Sigmoid colon (tissue), 7 donors: ENCODE results near the gene MAGEA6. TPM values are rescaled to one million over a fixed set of nuclear protein-coding genes. Genes with fewer than 3 reads are reported as not detected.
"Not testable (repeated sequence)": the region's sequence is repeated elsewhere in the genome, so short reads cannot be mapped to it uniquely, and the experiment has no call there.

Source experiments
- DNase-seq: peaks from one replicate; pipeline ENCODE4 v3.0.0-alpha.2; 2019
- H3K27ac ChIP-seq, 4 donors: fragments of 200-600 bp; sonication (generic); one replicate each; pipeline ENCODE4 v1.5.1; 2016 to 2019; ENCODE audit warnings: mild to moderate bottlenecking in 1 of 4
- H3K27me3 ChIP-seq, 3 donors: fragments of 200-600 bp; sonication (generic); one replicate each; pipeline ENCODE4 v1.5.1; 2019; ENCODE audit warnings: mild to moderate bottlenecking in 1 of 3
- H3K36me3 ChIP-seq, 4 donors: fragments of 200-600 bp; sonication (generic); one replicate each; pipeline ENCODE4 v1.5.1; 2016 to 2019
- H3K4me1 ChIP-seq, 4 donors: fragments of 200-600 bp; sonication (generic); one replicate each; pipeline ENCODE4 v1.5.1; 2017 to 2019
- H3K4me3 ChIP-seq, 4 donors: fragments of 200-600 bp; sonication (generic); one replicate each; pipeline ENCODE4 v1.5.1; 2017 to 2019; ENCODE audit warnings: mild to moderate bottlenecking in 2 of 4, moderate library complexity in 1 of 4
- H3K9me3 ChIP-seq, 4 donors: fragments of 200-600 bp in 3 of 4; sonication (generic) in 3 of 4; one replicate each; pipeline versions ENCODE4 v1.5.1 to v1.6.1; 2013 to 2019
- EP300 ChIP-seq, 4 donors: sonication (generic); formaldehyde crosslinking; IDR thresholded peaks; one replicate each; pipeline ENCODE4 v1.6.1; 2017; ENCODE audit warnings: antibody characterized with exemption in 4 of 4
- POLR2A ChIP-seq, 2 donors: fragments of 450-650 bp; IDR thresholded peaks; one replicate each; pipeline ENCODE4 v1.6.1; 2016; ENCODE audit warnings: antibody characterized with exemption in 2 of 2, mild to moderate bottlenecking in 2 of 2, moderate library complexity in 2 of 2
- POLR2AphosphoS5 ChIP-seq, 4 donors: sonication (generic); formaldehyde crosslinking; IDR thresholded peaks; one replicate each; pipeline ENCODE4 v1.6.1; 2017; ENCODE audit warnings: antibody characterized with exemption in 4 of 4
- WGBS, 2 donors: extraction: QIAGEN DNeasy Blood & Tissue Kit; methylation state at CpG; one replicate each; pipeline ENCODE4 v1.1.7; 2013; 5-methylcytosine and 5-hydroxymethylcytosine counted together
- intact Hi-C: fragments of 100-400 bp; cut with DNase I; formaldehyde crosslinking; loops from one replicate; pipeline ENCODE4 v1.15.1; 2023
- polyA plus RNA-seq, 3 donors: library from polyadenylated mRNA; stranded (reverse); fragments of 200-250 nt; gene quantifications; one replicate each; pipeline ENCODE4 v1.2.3, GENCODE V29; 2013
- total RNA-seq, 4 donors: library from RNA; depleted of rRNA; stranded (reverse); fragments of >200 nt; gene quantifications; one replicate each; pipeline ENCODE4 v1.1.0, GENCODE V29; 2016
- TF ChIP-seq, protein P1 (sequence below), 4 experiments: fragments of 450-650 bp in 3 of 4; fragments of 200-600 bp in 1 of 4; IDR thresholded peaks; one replicate each; pipeline ENCODE4 v1.5.1; 2016 to 2019; ENCODE audit warnings: antibody characterized with exemption in 4 of 4, mild to moderate bottlenecking in 3 of 4, moderate library complexity in 2 of 4
- donor health status: healthy with polysubstance abuse.
- donor health status: Bipolar disorder and iron deficiency.
- donor health status: healthy.

The MAGEA6 gene
- total and polyA plus RNA-seq, 7 donors: not detected

DNA sequence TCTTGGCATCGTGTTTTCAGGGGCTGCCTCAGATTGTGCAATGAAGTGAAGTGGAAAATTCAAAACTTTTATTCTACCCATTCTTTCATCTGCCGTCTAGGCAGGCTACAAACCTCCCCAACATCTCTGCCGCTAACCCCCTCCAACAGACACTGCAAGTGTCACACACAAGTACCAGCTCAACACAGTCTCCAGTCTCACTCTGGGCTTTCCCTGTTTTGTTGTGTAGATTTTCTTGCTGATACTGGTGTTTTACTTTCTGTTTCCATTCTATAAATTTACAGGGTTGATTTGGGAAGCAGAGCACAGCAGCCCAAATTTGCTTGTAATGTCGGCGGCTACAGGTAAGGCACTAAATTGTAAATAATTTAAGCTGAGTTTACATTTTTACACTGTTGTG is 14.6 kb downstream of the MAGEA6 start:
- H3K9me3 ChIP-seq, H3K4me1 ChIP-seq, DNase-seq, intact Hi-C loops, H3K36me3 ChIP-seq, H3K27ac ChIP-seq, H3K27me3 ChIP-seq, H3K4me3 ChIP-seq: not testable (repeated sequence)
- no CpG with 5 or more reads among the region's 5 CpGs for WGBS, 2 donors

DNA sequence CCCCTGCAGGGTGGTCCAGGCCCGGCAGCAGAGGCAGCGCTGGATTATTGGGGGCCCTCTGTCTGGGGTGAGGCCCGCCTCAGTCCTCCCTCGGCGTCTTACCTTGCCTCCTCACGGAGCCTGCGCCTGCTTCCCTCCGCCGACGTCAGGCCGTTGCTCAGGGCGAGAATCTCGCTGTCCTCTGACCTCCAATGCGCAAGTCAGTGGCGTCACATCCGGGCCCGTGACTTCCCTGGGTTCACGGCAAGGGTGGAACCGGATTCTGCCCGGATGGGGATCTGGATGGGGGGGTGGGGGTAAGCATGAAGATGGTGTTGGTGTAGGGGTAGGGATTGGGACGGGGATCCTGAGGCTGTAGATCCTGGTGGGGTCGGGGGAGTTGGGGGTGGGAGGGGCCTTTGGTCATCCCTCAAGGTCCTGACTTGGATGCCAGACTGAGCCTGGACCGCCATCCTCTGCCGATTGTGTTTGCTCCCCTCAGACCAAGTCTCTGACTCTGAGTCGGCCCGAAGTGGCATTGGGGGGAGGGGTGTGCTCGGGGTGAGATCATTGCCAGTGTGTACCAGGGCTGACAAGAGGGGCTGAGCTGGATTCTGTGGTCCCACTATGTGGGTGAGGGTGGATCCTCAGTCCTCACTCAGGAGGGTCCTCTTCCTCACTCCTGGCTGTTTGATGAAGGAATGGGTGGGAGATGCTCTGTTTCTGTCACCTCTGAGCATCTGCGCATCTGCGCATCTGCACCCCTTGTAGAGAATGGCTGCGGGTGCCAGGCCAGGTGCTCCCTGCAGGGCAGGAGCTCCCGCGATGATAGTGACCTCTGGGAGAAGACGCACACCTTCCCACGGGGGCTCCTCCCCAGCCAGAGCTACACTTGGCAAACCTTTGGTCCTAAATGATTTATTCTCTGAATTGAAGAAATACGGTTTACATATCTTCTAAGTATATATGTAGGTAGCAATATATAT is 15.5 kb downstream of the MAGEA6 start, which contains the start of gene MAGEA2:
Gene MAGEA2, minus strand, starts transcription at position 157 of the 965 bp plus-strand sequence. CDS start 2,479 bp downstream, outside the sequence.
- H3K4me3 ChIP-seq, H3K4me1 ChIP-seq, H3K27me3 ChIP-seq, H3K36me3 ChIP-seq, H3K27ac ChIP-seq, intact Hi-C loops, H3K9me3 ChIP-seq, DNase-seq: not testable (repeated sequence)
- no CpG with 5 or more reads among the region's 35 CpGs for WGBS, 2 donors

DNA sequence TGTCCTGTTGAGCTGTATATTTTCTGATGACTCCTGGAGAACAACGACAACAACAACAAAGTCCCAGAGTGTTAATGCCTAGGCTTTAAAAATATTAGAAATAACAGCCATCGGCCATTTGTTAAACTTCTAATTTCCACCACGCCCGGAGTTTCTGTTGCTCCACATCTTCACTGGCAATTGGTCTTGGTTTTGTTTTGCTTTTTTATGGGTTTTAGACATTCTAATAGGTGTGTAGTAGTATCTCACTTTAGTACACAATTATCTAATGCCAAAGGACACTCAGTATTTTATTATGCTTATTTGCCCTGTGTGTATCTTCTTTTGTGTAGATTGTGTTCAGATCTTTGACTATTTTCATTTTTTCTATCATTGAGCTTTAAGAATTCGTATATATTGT is 30.9 kb downstream of the MAGEA6 start:
- Histone ChIP-seq H3K4me3 (no peak overlapping the region), H3K27me3 (no peaks in the 10 kb centered on the region), H3K9me3 (no peaks in the 10 kb centered on the region), H3K36me3 (no peaks in the 10 kb centered on the region), H3K4me1 (no peaks in the 10 kb centered on the region), H3K27ac (no peak overlapping the region)
- intact Hi-C loops: no loop called here
- DNase-seq: no peak
- whole genome bisulfite sequencing, 2 donors: 90 to 93% methylated on average over 5 of the region's 5 CpGs
- TF ChIP-seq EP300 (IDR thresholded peaks at IDR 0.05): no peak
- no peak for TF ChIP-seq POLR2A (IDR thresholded peaks at IDR 0.05)
- TF ChIP-seq POLR2AphosphoS5 (IDR thresholded peaks at IDR 0.05): no peak
- TF ChIP-seq, protein P1, sequence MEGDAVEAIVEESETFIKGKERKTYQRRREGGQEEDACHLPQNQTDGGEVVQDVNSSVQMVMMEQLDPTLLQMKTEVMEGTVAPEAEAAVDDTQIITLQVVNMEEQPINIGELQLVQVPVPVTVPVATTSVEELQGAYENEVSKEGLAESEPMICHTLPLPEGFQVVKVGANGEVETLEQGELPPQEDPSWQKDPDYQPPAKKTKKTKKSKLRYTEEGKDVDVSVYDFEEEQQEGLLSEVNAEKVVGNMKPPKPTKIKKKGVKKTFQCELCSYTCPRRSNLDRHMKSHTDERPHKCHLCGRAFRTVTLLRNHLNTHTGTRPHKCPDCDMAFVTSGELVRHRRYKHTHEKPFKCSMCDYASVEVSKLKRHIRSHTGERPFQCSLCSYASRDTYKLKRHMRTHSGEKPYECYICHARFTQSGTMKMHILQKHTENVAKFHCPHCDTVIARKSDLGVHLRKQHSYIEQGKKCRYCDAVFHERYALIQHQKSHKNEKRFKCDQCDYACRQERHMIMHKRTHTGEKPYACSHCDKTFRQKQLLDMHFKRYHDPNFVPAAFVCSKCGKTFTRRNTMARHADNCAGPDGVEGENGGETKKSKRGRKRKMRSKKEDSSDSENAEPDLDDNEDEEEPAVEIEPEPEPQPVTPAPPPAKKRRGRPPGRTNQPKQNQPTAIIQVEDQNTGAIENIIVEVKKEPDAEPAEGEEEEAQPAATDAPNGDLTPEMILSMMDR (IDR thresholded peaks at IDR 0.05): no peak

DNA sequence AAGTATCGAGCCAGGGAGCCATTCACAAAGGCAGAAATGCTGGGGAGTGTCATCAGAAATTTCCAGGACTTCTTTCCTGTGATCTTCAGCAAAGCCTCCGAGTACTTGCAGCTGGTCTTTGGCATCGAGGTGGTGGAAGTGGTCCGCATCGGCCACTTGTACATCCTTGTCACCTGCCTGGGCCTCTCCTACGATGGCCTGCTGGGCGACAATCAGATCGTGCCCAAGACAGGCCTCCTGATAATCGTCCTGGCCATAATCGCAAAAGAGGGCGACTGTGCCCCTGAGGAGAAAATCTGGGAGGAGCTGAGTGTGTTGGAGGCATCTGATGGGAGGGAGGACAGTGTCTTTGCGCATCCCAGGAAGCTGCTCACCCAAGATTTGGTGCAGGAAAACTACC is 33.0 kb downstream of the MAGEA6 start:
- 85 to 88% methylated on average over 12 of the region's 12 CpGs for WGBS, 2 donors
- H3K4me1 ChIP-seq, DNase-seq, H3K9me3 ChIP-seq, H3K4me3 ChIP-seq, H3K27ac ChIP-seq, intact Hi-C loops, H3K36me3 ChIP-seq, H3K27me3 ChIP-seq: not testable (repeated sequence)

DNA sequence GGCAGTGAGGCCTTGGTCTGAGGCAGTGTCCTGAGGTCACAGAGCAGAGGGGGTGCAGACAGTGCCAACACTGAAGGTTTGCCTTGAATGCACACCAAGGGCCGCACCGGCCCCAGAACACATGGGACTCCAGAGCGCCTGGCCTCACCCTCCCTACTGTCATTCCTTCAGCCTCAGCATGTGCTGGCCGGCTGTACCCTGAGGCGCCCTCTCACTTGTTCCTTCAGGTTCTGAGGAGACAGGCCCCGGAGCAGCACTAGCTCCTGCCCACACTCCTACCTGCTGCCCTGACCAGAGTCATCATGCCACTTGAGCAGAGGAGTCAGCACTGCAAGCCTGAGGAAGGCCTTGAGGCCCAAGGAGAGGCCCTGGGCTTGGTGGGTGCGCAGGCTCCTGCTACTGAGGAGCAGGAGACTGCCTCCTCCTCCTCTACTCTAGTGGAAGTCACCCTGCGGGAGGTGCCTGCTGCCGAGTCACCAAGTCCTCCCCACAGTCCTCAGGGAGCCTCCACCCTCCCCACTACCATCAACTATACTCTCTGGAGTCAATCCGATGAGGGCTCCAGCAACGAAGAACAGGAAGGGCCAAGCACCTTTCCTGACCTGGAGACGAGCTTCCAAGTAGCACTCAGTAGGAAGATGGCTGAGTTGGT is 33.5 kb downstream of the MAGEA6 start:
- 89 to 93% methylated on average over 12 of the region's 12 CpGs for WGBS, 2 donors
- no peak overlapping the region for H3K4me3 ChIP-seq
- no peaks in the 10 kb centered on the region for H3K4me1 ChIP-seq
- H3K27me3 ChIP-seq: no peaks in the 10 kb centered on the region
- no peaks in the 10 kb centered on the region for H3K36me3 ChIP-seq
- TF ChIP-seq EP300 (IDR thresholded peaks at IDR 0.05): no peak
- TF ChIP-seq POLR2AphosphoS5 (IDR thresholded peaks at IDR 0.05): no peak
- TF ChIP-seq, protein P1 (IDR thresholded peaks at IDR 0.05): no peak
- no peak for TF ChIP-seq POLR2A (IDR thresholded peaks at IDR 0.05)
- H3K9me3 ChIP-seq: no peaks in the 10 kb centered on the region
- DNase-seq: no peak
- H3K27ac ChIP-seq: no peak overlapping the region
- intact Hi-C loops: no loop called here

DNA sequence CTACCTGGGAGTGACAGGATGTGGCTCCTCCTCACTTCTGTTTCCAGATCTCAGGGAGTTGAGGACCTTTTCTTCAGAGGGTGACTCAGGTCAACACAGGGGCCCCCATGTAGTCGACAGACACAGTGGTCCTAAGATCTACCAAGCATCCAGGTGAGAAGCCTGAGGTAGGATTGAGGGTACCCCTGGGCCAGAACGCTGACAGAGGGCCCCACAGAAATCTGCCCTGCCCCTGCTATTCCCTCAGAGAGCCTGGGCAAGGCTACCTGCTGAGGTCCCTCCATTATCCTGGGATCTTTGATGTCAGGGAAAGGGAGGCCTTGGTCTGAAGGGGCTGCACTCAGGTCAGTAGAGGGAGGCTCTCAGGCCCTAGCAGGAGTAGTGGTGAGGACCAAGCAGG is 34.4 kb downstream of the MAGEA6 start:
- Histone ChIP-seq H3K27ac (no peak overlapping the region), H3K36me3 (no peaks in the 10 kb centered on the region), H3K4me3 (no peak overlapping the region), H3K27me3 (no peaks in the 10 kb centered on the region), H3K4me1 (no peaks in the 10 kb centered on the region), H3K9me3 (no peaks in the 10 kb centered on the region)
- intact Hi-C loops: no loop called here
- TF ChIP-seq POLR2A (IDR thresholded peaks at IDR 0.05): no peak
- TF ChIP-seq EP300 (IDR thresholded peaks at IDR 0.05): no peak
- TF ChIP-seq, protein P1 (IDR thresholded peaks at IDR 0.05): no peak
- no peak for TF ChIP-seq POLR2AphosphoS5 (IDR thresholded peaks at IDR 0.05)
- DNase-seq: no peak
- 68 to 87% methylated on average over 2 of the region's 2 CpGs for WGBS, 2 donors

DNA sequence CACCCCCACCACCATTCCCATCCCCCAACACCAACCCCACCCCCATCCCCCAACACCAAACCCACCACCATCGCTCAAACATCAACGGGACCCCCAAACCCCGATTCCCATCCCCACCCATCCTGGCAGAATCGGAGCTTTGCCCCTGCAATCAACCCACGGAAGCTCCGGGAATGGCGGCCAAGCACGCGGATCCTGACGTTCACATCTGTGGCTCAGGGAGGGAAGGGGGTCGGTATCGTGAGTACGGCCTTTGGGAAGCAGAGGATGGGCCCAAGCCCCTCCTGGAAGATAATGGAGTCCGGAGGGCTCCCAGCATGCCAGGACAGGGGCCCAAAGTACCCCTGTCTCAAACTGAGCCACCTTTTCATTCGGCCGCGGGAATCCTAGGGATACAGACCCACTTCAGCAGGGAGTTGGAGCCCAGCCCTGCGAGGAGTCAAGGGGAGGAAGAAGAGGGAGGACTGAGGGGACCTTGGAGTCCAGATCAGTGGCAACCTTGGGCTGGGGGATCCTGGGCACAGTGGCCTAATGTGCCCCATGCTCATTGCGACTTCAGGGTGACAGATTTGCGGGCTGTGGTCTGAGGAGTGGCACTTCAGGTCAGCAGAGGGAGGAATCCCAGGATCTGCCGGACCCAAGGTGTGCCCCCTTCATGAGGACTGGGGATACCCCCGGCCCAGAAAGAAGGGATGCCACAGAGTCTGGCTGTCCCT is 35.2 kb downstream of the MAGEA6 start:
- not testable (repeated sequence) for DNase-seq
- 93% methylated on average over 22 of the region's 22 CpGs for WGBS, 2 donors

More for the DNA sequence above, 35.2 kb downstream of the MAGEA6 start:
- H3K27me3 ChIP-seq, H3K4me1 ChIP-seq, H3K9me3 ChIP-seq, H3K4me3 ChIP-seq, H3K36me3 ChIP-seq, intact Hi-C loops, H3K27ac ChIP-seq: not testable (repeated sequence)
